Smooth muscle cell (in vitro differentiated cells): ENCODE results near the gene RNH1. TPM values are rescaled to one million over a fixed set of nuclear protein-coding genes. Genes with fewer than 3 reads are reported as not detected.

Experiments used
- DNase-seq: peaks from one replicate; lab custom pipeline; 2025; ENCODE audit not compliant: unreplicated experiment; lab: John Stamatoyannopoulos, UW
- H2AFZ ChIP-seq: fragments of 200-600 bp; sonication (generic); 2 replicates; pipeline ENCODE4 v1.6.0; 2016; ENCODE audit warnings: antibody characterized with exemption, low read depth, mild to moderate bottlenecking
- H3F3A ChIP-seq: fragments of 200-600 bp; sonication (generic); 2 replicates; pipeline ENCODE4 v1.6.0; 2017; ENCODE audit warnings: antibody characterized with exemption, low read depth
- H3K27ac ChIP-seq: fragments of 200-600 bp; sonication (generic); 2 replicates; pipeline ENCODE4 v1.5.1; 2016; ENCODE audit warnings: low read depth, mild to moderate bottlenecking
- H3K27me3 ChIP-seq: fragments of 200-600 bp; sonication (generic); 2 replicates; pipeline ENCODE4 v1.6.1; 2016; ENCODE audit warnings: low read depth, mild to moderate bottlenecking
- H3K36me3 ChIP-seq: fragments of 200-600 bp; sonication (generic); 2 replicates; pipeline ENCODE4 v1.5.1; 2016; ENCODE audit warnings: low read depth
- H3K4me1 ChIP-seq: fragments of 200-600 bp; sonication (generic); 2 replicates; pipeline ENCODE4 v1.5.1; 2016; ENCODE audit warnings: low read depth
- H3K4me2 ChIP-seq: fragments of 200-600 bp; sonication (generic); 2 replicates; pipeline ENCODE4 v1.6.0; 2016; ENCODE audit warnings: mild to moderate bottlenecking
- H3K4me3 ChIP-seq: fragments of 200-600 bp; sonication (generic); 2 replicates; pipeline ENCODE4 v1.5.1; 2016; ENCODE audit warnings: mild to moderate bottlenecking
- H3K79me2 ChIP-seq: fragments of 200-600 bp; sonication (generic); 2 replicates; pipeline ENCODE4 v1.6.0; 2016; ENCODE audit warnings: low read depth, mild to moderate bottlenecking
- H3K9ac ChIP-seq: fragments of 200-600 bp; sonication (generic); 2 replicates; pipeline ENCODE4 v1.6.0; 2016; ENCODE audit warnings: low read depth
- H3K9me3 ChIP-seq: fragments of 200-600 bp; sonication (generic); replicated peaks from 2 replicates; pipeline ENCODE4 v1.5.1; 2016; ENCODE audit warnings: low read depth
- H4K20me1 ChIP-seq: fragments of 200-600 bp; sonication (generic); 2 replicates; pipeline ENCODE4 v1.6.0; 2016; ENCODE audit warnings: low read depth
- CTCF ChIP-seq: fragments of 200-600 bp; sonication (generic); IDR thresholded peaks from 2 replicates; pipeline ENCODE4 v1.5.1; 2017; ENCODE audit warnings: borderline replicate concordance, mild to moderate bottlenecking, antibody characterized with exemption; ENCODE audit not compliant: insufficient read depth, poor library complexity, severe bottlenecking
- WGBS: methylation state at CpG from one replicate; pipeline ENCODE4 v1.1.7; 2016; ENCODE audit warnings: low lambda C conversion rate; 5-methylcytosine and 5-hydroxymethylcytosine counted together
- polyA plus RNA-seq: library from polyadenylated mRNA; unstranded; fragments of >200 nt; fragmentation: Nextera tagmentation; extraction: Ambion mirVana; gene quantifications from 2 replicates; pipeline ENCODE4 v1.2.1, GENCODE V29; 2016
- total RNA-seq: library from RNA; depleted of rRNA; stranded (reverse); fragments of >200 nt; gene quantifications from 2 replicates; pipeline ENCODE4 v1.2.3, GENCODE V29; 2014

Gene RNH1
- total and polyA plus RNA-seq, 2 experiments from 2014 or later = 91.3 to 243 TPM

- WGBS = 96% methylated on average over 14 of the region's 14 CpGs
- H3K9me3 ChIP-seq = no peaks in the 10 kb centered on the region
- no peak for TF ChIP-seq CTCF
- H2AFZ ChIP-seq = no peak overlapping the region
- H4K20me1 ChIP-seq = peaks cover 22% of the 10 kb centered on the region
- peaks cover 8% of the 10 kb centered on the region for H3K4me1 ChIP-seq
- H3K9ac ChIP-seq = no peak overlapping the region
- H3K4me2 ChIP-seq = peak overlapping the region; percentile 99
- no peak for DNase-seq
- H3K27me3 ChIP-seq = no peaks in the 10 kb centered on the region
- H3K4me3 ChIP-seq = peak overlapping the region; percentile 98
- H3F3A ChIP-seq = peaks cover 6% of the 10 kb centered on the region
- no peak overlapping the region for H3K27ac ChIP-seq
- H3K79me2 ChIP-seq = peaks cover 63% of the 10 kb centered on the region
- H3K36me3 ChIP-seq = no peaks in the 10 kb centered on the region
Observed at GRCh38 chr11:451738-452137, 55.3 kb downstream of the RNH1 start.

- Histone ChIP-seq H3K9ac (peak overlapping the region; percentile 90), H3K36me3 (no peaks in the 10 kb centered on the region), H3K4me2 (peak overlapping the region; percentile 99), H3F3A (peaks cover 6% of the 10 kb centered on the region), H3K9me3 (no peaks in the 10 kb centered on the region), H3K79me2 (peaks cover 55% of the 10 kb centered on the region), H3K27me3 (no peaks in the 10 kb centered on the region), H3K4me1 (peaks cover 8% of the 10 kb centered on the region), H4K20me1 (peaks cover 21% of the 10 kb centered on the region), H3K4me3 (peak overlapping the region; percentile 98), H2AFZ (peak overlapping the region; percentile 91), H3K27ac (no peak overlapping the region)
- DNase-seq = no peak
- peak; percentile 7 for TF ChIP-seq CTCF
- 11% methylated on average over 33 of the region's 46 CpGs for WGBS
Observed at GRCh38 chr11:450809-451451, 56.1 kb downstream of the RNH1 start.

- Histone ChIP-seq H3K27ac (peak within 1 kb of the TSS; percentile 75), H3K4me3 (peak within 1 kb of the TSS; percentile 98), H3K27me3 (no peaks in the 10 kb centered on the region), H3K9ac (peak within 1 kb of the TSS; percentile 90), H3K36me3 (no peaks in the 10 kb centered on the region), H4K20me1 (peaks cover 21% of the 10 kb centered on the region), H3K4me1 (peaks cover 8% of the 10 kb centered on the region), H3K79me2 (peaks cover 48% of the 10 kb centered on the region), H3K9me3 (no peaks in the 10 kb centered on the region), H3K4me2 (peak within 1 kb of the TSS; percentile 99), H3F3A (peaks cover 6% of the 10 kb centered on the region), H2AFZ (peak within 1 kb of the TSS; percentile 91)
- TF ChIP-seq CTCF = no peak
- DNase-seq = peak; percentile 73
- WGBS = 1% methylated on average over 89 of the region's 108 CpGs
Observed at GRCh38 chr11:449889-450808, 56.9 kb downstream of the RNH1 start, which contains the start of gene PTDSS2. Gene PTDSS2, plus strand, starts transcription at chr11:450279. Its CDS starts 177 bp downstream, at chr11:450456.
